HTR-8/SVneo (cell line): ENCODE measurements around the gene POU6F2.
"Not testable (repeated sequence)": the region's sequence is repeated elsewhere in the genome, so short reads cannot be mapped to it uniquely, and the experiment has no call there.

ENCODE experiments used
- DNase-seq: peaks from one replicate; pipeline ENCODE4 v3.0.0; 2011; ENCODE audit warnings: low spot score, mixed read lengths; ENCODE audit not compliant: insufficient read length
- FAIRE-seq: peaks from 2 replicates; lab custom pipeline; 2011; peaks lifted over from hg19 to GRCh38; lab: Jason Lieb, UNC

Gene POU6F2

DNA sequence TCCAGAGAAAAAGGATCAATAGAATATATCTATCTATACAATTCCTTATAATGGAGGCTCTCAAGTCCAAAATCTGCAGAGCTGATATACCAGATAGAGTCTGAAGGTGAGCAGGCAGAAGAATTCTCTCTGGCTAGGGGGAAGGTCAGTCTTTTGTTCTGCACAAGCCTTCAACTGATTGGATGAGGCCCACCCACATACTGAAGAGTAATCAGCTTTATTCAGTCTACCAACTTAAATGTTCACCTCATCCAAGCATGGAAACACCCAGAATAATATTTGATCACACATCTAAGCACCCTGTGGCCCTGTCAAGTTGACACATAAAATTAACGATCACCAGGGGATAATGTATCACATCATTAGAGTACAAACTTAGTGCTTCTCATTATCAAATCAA, 394.7 kb downstream of the POU6F2 start:
- no peak for FAIRE-seq
- DNase-seq = no peak

DNA sequence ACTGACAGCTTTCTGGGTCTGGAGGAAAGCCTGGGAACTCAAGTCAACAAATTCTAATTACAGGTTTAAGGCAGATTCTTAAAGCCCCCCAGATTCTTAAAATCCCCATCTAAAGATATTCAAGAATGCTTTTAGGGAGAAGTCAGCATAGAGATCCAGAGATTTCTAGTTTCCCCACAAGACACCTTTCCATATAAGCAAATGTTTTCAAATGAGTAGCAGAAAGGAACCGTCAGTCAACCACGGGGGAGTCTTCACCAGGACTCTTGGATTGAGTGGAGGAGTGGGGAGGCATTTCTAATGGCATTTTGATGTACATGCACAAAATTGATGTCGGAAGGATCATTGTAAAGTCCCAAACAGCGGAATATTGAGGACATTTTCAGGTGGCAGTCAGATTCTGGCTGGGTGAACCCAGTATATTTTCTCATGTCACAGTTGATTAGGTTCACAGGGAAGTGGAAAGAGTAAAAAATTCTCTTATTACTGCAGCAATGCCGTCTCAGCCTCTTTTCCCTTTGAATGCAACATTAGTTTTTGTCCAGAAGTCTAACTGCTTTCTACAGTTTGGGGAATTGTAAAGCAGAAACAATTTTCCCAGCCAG, 396.8 kb downstream of the POU6F2 start:
- FAIRE-seq (no peak), DNase-seq (no peak)

DNA sequence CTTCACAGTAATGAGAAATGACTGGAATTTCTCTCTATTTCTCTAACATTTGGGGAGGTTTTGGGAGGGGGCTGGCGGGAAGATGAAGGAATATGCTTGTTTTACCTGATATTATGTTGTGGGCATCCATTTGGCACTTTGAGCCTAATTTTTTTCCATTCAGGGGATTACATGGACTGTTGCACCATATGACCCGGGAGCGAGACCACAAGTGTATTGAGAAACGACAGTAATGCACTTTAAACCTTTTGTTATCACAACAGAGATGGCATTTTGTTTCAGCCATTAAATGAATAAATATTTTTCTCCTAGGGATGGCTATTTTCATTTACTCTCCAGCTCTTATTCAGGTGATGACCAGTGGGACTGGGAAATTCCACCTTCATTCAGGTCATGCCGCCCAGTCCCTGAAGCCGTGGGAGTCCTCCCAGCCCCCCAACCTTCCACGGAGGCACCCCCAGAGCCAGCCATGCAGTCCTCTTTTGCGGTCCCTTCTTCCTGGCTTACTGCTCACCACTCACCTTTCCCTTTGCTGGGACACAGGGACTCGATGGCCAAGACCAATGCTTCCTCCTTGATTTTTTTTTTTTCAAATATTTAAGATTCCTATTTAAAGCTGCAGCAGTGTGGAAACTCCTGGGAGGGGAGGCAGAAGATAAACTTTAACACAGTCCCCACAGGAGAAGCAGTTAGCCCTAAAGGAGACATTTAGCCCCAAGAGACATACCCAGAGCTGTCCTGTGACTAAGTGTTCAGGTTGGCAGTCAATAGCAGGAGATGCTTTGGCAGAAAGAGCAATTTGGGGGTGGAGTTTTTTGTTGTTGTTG, 397.6 kb downstream of the POU6F2 start:
- FAIRE-seq (no peak), DNase-seq (no peak)

DNA sequence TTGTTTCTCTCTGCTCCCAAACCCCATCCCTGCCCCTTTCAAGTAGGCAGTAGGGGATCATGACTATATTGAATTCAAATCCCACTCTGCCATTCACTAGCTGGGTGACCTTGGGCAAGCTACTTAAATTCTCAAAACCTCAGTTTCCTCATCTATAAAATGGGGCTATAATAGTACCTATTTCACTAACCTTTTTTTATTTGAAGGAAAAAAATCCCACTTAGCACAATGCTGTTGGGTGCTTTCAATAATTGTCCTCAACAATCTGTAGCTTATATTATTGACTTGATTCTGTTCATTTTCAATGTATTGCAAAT, 398.1 kb downstream of the POU6F2 start:
- FAIRE-seq = no peak

DNA sequence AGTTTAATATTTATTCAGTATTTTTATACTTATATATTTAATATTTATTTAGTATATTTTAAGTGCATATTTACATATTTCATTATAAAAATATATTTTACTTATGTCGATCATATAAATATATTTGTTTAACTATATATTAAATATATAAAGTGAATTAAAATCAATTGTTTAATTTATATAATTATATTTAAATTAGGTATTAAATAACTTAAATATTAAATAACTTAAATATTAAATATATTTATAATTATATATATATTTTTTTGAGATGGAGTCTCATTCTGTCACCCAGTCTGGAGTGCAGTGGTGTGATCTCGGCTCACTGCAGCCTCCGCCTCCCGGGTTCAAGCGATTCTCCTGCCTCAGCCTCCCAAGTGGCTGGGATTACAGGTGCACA, 399.2 kb downstream of the POU6F2 start:
- DNase-seq, FAIRE-seq: not testable (repeated sequence)

More for the DNA sequence above, 398.1 kb downstream of the POU6F2 start:
- DNase-seq = no peak

DNA sequence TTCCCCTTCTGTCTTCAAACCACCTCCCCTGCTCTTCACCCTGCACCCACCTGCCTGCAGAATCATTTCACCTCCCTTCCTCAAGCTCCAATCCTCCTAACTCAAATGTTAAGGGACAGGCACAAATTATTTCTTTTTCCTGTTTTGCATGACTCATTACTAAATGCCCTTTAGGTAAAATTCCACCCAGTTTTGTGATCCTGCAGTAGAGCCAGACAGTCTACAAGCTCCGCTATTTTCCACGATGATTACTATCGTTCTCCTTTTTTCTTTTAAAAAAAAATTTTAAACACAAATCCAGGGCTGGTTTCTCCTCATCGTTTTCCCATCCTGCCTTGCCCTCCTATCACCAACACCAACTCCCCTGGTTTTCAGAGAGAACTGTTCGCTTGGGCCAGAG, 401.7 kb downstream of the POU6F2 start:
- no peak for DNase-seq
- no peak for FAIRE-seq

DNA sequence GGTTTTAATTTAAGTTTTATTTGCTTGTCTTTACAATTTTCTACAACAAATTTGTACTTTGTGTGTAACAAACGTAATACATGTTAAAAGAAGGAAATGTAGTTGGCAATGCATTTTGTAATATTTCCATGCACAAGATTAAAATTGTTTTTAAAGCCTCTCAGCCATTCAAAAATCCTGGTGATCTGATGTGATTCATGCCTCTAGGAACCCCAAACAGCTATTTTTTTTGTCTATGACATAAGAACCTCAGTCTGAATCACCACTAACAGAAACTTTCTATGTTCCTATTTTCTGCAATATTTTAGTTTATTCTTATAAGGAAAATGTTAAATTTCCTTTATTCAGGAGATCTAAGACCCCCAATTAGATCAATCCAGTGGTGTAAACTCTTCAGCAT, 405.4 kb downstream of the POU6F2 start:
- no peak for DNase-seq
- no peak for FAIRE-seq

DNA sequence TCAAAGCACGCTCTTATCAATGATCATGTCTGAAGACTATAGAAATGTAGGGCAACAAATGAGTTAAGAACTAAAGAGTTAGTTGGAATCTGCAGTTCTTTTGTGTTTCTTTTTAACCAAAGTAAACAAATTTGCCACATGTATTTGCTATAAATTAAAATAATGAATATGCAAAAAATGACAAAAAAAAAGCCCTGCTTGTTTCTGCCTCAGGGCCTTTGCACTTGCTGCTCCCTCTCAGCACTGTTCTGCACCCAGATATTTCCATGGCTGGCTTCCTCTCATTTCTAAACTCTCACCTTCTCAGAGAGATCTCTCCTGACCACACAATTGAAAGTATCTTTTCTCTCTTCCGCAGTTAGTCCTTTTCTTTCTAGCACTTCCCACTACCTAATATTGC, 406.7 kb downstream of the POU6F2 start:
- DNase-seq = no peak
- no peak for FAIRE-seq

DNA sequence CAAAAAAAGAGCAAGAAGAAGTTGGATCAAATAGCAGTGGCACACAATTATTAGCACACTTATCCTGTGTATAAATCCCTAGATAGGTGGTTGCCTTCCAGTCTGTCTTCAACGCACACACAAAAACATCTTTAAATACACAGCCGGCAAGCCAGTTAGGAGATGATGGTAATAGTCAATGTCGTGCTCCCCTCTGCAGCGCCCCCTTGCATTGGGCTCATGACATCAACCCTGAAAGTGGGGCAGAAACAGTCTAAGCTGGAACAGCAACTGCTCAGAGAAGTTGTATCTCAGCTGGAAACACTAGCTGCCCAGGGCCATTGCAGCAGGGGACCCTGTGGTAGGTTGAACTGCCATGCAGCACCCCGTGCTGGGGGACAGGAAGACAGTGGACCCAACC, 409.0 kb downstream of the POU6F2 start:
- DNase-seq = no peak
- FAIRE-seq = no peak

DNA sequence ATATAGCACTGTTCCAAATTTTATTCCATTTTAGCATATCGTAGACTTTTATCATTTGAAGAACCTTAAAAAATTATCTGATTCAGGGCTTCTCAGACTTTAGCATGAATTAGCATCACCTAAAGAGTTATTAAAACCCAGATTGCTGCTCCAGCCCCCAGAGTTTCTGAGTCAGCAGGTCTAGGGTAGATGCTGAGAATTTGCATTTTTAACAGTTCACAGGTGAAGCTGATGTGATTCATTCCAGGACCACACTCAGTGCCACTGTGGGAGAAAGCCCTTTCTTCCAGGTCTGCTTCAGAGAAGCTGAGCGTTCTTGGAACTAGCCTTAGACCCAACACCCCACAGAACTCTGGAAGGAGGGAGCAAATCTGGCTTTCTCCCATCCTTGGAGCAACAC, 414.4 kb downstream of the POU6F2 start:
- FAIRE-seq (no peak), DNase-seq (no peak)

DNA sequence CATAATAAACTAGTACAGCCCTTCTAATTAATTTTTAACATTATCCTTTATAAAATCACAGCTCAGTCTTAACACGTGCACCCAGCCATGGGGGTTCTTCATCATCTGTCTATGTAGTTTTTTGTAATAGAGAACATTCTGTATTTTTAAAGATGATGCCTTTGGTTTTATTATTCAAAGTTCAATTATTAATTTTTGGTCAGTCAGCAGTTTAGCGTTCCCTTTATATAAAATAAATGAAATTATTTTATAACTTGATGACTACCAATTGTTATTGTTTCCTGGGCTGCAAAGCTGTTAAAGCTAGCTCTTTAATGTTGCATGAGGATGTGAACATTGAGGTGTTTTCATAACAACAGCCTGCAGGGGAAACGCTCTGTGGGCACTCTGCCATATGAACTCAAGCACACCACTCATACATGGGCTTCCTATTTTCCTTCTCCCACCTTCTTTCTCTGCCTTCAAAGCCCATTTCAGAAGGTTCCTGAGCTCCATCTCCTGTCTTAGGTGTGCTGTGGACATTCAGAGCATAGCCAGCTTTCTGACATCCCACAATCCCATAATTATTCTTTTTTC, 416.5 kb downstream of the POU6F2 start:
- FAIRE-seq = no peak
- DNase-seq = no peak

DNA sequence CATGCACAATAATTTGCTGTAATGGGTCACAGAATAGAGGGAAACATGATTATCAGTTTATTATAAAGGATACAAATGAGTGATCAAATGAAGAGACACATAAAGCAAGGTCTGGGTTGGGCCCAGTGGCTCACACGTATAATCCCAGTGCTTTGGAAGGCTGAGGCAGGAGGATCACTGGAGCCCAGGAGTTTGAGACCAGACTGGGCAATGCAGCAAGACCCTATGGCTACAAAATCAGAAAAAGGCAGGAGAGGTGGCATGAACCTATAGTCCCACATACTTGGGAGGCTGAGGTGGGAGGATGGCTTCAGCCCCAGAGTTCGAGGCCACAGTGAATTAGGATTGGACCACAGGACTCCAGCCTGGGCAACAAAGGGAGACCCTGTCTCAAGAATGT, 421.7 kb downstream of the POU6F2 start:
- FAIRE-seq = no peak
- DNase-seq = no peak

DNA sequence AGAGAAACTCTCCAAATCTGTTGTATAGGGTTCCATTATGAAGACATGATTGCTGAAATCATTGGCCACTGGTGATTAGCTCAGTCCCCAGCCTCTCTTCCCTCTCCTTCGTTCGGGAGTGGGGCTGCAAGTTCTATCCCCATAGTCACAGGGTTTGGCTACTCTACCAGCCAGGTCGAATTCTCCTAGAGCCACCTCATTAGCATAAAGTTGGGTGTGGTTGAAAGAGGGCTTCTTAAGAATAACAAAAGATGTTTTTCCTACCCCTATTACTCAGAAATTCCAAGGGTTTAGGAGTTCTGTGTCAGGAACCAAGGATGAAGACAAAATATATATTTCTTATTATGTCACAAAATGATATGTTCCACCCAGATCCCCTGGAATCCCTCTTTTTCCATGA, 422.3 kb downstream of the POU6F2 start:
- DNase-seq (no peak), FAIRE-seq (no peak)

DNA sequence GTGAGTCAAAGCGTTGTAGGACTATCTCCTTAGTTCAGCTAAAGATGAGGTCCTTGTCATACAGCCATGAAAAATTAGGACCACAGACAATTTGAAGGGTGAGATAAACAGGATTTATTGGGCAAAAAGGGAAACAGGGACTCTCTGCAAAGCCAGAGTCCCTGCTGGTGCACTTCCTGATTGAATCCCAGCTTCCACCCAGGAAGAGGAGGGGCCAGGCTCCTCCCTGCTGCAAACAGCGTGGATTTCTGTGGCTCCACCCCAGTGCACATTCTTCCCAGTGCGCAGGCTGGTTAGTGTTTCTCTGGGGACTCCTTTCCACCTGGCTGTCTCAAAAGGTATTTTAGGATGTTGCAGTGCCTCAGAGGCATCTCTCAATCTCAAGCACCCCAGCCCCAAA, 423.1 kb downstream of the POU6F2 start:
- DNase-seq = no peak
- FAIRE-seq = no peak

DNA sequence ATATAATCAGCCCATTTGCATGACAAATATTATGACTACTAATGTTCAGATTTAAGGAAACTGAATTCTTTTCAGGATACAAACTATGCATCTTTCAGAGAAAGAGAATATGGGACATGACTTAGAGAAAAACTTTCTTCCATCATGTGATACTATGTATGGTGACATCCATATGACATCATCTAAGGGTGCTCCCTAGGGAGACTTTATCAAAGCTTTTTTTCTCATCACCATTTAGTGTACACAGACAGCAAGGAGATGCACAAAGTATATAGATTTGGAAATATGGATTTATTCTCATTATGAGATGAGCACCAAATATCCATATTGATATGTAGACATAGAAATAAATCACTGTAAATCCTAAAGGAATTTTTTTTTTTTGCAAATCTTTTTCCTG, 424.3 kb downstream of the POU6F2 start:
- FAIRE-seq = no peak
- DNase-seq = no peak

DNA sequence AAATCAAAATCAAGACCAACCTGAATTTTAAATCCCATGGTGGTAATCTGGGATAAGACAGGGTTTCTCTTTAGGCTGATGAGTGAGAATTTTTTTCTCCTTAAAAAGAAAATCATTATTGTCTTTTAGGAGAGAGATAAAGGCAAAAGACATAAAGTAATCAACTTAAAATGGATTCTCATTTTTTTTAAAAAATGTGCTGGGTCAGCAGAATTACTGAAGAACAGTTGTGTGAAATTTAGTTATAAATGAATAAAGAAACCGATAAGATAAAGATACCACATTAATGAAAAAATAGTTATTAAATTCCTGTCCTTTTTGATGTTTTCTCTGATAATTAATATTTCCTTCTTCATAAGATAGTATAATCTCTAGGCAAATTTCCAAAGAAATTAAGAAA, 427.2 kb downstream of the POU6F2 start:
- no peak for DNase-seq
- FAIRE-seq = no peak

DNA sequence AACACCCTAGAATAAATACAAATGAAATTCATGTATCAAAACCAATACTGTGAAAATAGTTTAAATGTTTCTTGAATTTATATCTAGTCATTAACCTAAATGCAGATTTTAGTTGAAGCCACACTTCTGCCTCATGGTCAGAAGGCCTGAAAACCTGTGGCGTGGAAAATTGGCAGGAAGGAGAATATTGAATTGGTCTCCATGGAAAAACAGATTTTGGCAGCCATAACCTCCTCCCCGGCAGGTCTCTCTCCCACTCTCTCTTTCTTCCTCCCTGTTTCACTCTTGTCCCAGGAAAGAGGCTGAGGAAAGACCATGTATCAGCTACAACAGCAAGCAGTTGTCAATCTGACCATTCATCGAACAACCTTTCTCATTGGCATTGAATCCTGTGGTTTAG, 427.9 kb downstream of the POU6F2 start:
- FAIRE-seq = no peak
- no peak for DNase-seq

DNA sequence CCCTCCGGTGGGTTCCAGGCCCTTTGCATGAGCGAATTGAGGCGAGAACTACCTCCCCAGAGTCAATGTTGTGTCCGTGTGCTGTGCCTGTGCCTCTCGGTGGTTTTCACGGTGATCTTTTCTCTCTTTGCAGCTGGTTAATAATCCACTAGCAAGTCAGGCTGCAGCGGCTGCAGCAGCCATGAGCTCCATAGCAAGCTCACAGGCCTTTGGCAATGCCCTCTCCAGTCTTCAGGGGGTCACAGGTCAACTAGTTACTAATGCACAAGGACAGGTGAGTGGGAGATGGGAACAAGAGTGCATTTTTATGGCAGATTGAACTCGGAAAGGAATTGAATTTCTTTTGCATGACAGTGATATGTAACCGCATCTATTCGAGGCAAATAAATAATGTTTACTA, 428.8 kb downstream of the POU6F2 start:
- no peak for DNase-seq
- no peak for FAIRE-seq

DNA sequence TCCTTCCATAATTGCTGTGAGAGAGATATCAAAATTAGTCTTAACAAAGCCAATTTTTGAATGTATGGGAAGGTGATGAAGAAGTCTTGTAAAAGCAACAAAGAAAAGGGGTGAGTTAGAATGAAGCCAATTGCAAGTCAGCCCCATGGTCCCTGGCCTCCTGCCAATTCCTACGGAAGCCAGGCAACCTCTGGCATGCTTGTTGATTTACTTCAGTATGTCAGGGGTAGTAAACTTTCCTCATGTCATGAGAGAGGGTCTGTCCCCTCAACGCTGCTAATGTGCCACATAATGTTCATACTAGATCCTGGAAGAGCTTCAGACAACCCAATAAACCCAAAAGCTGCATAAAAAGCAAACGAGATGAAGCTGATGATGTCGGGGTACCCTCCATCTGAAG, 429.4 kb downstream of the POU6F2 start:
- FAIRE-seq = no peak
- no peak for DNase-seq

DNA sequence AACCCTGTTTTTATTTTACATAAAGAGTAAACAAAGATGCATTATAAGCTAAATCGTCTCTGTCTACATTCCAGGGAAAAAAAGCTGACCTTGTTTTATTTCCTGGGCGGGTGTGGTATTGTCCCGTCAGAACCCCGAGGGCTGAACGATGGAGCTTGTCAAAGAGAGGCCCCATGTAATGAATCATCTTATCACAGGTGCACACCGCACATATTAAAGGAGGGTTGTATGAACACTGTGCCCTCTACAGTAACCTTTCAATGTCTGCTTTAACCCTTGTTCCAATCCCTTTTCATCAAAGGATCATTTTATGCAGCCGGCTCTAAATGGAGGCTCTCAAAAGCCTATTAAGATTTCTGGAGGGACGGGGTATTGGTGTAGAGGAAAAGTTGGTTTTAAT, 430.0 kb downstream of the POU6F2 start:
- FAIRE-seq (no peak), DNase-seq (no peak)

DNA sequence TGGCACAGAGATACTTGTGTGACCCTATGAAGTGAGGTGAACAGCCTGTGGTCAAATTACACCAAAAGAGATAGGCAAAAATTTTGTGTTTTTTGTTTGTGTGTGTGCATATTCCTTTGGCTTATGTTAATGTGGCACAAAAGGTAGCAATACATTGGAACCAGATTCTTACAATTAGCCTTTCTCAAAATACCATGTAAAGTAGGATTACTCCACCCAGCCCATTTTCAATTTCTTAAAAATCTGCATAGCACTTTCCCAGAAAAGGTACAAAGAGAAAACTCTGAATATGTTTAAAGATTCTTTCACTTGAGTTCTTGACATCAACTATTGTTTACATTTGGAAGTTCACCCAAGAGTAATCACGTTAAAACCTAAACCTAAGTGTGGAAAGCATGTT, 431.2 kb downstream of the POU6F2 start:
- no peak for DNase-seq
- FAIRE-seq = no peak

DNA sequence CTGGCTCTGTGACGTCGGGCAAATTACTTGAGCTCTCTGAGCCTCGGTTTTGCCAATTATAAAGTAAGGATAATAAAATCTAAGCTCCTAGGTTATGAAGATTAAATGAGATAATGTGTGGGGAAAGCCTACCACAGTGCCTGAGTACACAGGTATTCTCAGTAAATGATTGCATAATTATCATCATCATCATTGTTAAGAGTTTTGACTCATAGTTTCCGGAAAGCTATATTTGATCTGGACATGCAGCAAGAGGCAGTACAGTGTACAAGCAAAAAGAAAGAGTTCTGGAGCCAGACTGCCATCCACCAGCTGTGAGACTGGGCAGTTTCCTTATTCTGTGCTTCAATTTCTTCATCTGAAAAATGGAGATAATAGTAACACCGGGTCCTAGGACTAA, 432.9 kb downstream of the POU6F2 start:
- no peak for FAIRE-seq
- DNase-seq = no peak
